ENCODE data around the gene GOLGA6L22.
"Not testable (repeated sequence)": the region's sequence is repeated elsewhere in the genome, so short reads cannot be mapped to it uniquely, and the experiment has no call there.

The GOLGA6L22 gene, protein sequence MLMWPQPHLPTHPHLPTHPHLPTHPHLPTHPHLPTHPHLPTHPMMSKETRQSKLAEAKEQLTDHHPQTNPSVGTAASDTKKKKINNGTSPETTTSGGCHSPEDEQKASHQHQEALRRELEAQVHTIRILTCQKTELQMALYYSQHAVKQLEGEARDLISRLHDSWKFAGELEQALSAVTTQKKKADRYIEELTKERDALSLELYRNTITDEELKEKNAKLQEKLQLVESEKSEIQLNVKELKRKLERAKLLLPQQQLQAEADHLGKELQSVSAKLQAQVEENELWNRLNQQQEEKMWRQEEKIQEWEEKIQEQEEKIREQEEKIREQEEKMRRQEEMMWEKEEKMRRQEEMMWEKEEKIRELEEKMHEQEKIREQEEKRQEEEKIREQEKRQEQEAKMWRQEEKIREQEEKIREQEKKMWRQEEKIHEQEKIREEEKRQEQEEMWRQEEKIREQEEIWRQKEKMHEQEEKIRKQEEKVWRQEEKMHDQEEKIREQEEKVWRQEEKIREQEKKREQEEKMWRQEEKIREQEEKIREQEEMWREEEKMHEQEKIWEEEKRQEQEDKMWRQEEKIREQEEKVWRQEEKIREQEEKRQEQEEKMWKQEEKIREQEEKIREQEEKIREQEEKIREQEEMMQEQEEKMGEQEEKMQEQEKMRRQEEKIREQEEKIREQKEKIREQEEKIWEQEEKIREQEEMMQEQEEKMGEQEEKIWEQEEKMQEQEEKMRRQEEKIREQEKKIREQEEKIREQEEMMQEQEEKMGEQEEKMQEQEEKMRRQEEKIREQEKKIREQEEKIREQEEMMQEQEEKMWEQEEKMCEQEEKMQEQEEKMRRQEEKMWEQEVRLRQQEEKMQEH

DNA sequence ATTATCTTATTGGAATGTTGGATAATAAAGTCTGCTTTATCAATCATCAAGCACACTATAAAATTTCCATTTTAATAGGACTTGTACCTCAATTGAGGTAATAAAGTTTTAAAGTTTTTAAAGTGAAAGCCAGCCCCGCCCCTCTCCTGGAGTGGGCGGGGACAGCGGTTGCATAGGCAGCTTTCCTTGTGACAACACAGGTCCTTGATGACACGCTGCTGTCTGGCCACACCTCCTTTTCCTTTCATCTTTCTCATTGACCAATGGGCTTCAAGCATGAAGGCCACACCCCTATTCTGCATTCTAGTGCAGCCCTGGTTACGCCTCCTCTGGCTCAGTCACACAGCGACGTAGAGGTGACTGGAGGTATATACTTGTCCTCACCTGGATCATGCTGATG is at the start of gene GOLGA6L22:
Gene GOLGA6L22, plus strand, starts transcription at position 301 of the 400 bp plus-strand sequence. Its CDS starts 91 bp downstream, at position 392.
- DNase-seq (ENCODE audit: low read depth, low spot score) = not testable (repeated sequence)

DNA sequence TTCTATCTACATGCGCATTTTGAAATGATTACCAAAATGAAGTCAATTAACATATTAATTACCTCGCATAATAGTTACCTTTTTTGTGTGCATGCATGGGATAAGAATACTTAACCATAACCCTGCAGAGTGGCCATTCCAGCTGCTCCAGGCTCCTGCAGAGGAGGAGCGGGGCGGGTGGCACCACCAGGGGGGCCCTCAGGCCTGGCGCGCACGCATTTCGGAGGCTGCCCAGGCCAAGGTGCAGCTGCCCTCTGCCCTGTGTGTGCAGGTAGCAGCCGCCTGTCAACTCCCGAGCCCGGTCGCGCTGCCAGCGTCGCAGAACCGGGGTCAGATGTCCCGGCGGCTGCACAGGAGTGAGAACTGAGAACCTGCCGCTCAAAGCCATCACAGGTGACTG is 41.4 kb upstream of the GOLGA6L22 start:
- DNase-seq (ENCODE audit: low read depth, low spot score) = not testable (repeated sequence)

DNA sequence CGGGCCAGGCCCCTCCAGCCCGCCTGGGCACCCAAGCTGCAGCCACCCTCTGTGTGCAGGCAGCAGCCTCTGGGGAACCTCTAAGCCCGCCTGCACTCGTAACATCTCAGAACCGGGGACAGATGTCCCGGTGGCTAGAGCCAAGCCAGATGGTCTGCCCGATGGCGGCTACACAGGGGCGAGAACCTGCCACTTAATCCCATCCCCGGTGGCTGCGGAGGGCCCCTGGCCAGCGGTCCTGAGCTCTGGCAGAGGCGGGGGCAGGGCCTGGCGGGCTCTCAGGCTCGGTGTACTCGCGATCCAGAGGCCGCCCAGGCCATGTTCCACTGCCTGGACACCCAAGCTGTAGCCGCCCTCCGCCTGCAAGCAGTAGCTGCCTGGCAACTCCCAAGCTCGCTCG is 40.9 kb upstream of the GOLGA6L22 start:
- not testable (repeated sequence) for DNase-seq (ENCODE audit: low read depth, low spot score)

DNA sequence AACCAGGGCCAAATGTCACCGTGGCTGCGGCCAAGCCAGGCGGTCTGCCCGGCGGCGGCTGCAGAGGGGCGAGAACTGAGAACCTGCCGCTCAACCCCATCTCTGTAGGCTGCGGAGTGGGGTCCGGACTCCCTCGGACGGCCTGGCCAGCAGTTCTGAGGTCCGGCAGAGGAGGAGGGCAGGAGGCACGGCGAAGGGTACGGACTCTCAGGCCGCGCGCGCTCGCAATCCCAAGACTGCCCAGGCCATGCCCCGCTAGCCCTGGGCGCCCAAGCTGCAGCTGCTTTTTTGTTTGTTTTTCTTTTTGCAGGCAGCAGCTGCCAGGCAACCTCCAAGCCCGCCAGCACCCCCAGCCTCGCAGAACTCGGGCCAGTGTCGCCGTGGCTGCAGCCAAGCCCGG is 40.5 kb upstream of the GOLGA6L22 start:
- DNase-seq (ENCODE audit: low read depth, low spot score) = not testable (repeated sequence)

DNA sequence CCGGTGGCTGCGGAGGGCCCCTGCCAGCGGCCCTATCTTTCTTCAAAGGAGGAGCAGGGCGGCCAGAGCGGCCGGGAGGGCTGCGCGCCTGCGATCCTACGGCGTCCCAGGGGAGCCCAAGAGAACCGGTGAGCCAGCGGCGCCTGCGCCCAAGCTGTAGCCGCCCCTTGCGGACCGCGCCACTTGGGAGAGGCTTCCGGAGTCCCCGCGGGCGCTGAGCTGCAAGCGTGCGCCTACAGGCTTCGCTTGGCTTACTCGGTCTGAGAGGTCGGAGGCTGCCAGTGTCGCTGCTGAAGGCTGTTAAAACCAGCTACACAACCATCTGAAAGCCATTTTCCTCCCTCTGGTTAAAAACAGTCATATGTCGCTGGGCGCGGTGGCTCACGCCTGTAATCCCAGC is 40.0 kb upstream of the GOLGA6L22 start:
- DNase-seq (ENCODE audit: low read depth, low spot score) = not testable (repeated sequence)

DNA sequence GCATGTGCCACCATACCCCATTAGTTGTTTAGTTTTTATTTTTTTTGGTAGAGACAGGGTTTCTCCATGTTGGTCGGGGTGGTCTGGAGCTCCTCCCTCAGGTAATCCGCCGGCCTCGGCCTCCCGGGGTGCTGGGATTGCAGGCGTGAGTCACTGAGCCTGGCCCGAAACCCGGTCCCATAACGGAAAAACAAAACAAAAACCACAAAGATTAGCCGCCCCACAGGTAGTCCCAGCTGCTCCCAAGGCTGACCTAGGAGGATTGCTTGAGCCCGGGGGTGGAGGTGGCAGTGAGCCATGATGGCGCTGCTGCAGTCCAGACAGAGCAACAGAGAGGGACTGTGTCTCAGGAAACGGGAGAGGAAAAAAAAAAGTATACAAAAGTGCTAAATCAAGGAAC is 38.4 kb upstream of the GOLGA6L22 start:
- DNase-seq (ENCODE audit: low read depth, low spot score) = not testable (repeated sequence)

DNA sequence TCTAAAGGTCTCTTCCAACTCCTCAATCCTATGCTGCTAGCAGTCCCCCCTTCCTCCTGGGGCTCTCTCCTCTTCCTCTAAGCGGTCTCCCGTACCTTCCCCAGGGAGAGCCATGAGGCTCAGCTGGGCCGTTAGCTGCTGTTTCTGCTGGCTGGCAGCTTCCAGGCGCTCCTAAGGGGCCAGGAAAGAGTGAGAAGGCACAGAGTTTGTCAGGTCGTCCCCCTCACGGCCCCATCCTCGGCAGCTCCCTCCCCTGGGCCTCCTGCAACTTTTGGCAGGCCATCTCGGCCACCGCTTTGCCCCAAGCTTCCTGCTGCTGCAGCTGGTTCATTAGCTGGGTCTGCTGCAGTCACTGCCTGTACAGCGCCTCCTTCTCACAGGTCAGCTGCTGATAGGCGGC is 29.3 kb upstream of the GOLGA6L22 start:
- DNase-seq (ENCODE audit: low read depth, low spot score) = not testable (repeated sequence)

DNA sequence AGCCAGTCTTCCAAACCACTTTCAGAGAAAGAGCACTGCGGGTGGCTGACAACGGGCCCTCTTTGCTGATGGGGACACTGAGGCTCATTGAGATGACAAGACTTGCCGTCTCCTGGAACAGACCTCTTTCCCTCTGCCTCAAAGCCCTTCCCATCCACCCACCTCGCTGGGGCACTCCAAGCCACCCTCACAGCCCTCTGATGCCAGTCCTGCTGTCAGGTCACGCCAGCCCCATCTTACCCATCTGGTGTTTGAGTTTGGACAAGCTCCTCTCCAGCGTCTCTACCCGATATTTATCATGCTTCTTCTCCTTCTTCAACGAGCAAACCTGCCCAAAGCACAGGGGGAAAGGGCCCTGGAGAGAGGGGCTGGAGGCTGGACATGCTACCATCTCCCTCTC is 27.0 kb upstream of the GOLGA6L22 start:
- DNase-seq (ENCODE audit: low read depth, low spot score) = not testable (repeated sequence)

DNA sequence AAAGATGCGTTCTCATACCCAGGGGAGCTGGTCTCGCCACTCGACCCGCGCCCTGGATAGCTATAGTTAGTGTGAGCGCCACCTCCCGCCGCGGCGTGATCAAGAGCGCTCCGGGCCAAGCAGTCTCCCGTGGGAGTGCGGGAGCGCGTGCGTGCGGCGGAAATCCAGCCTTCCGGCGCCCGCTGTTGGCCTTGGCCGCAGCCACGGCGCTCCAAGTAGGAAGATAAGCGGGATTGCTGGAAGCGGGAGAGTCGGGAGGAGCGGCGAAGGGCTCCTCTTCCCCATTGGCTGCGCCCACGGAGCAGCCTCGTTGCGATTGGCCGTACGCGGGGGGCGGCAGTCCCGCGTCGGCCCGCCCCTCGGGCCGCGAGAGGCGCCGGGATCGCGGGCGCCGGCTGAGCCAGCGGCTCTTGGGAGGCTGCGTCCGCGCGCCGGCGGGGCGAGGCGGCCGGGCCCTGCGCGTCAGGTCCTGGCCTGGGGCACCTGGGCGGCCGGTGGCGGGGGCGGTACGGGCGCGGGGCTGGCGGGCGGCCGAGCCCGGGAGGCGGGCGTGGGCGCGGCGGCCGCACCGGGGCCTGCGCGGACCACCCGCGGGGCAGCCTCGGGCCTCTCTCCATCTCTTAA is 35.9 kb downstream of the GOLGA6L22 start:
- DNase-seq (ENCODE audit: low read depth, low spot score) = peak; percentile 1

DNA sequence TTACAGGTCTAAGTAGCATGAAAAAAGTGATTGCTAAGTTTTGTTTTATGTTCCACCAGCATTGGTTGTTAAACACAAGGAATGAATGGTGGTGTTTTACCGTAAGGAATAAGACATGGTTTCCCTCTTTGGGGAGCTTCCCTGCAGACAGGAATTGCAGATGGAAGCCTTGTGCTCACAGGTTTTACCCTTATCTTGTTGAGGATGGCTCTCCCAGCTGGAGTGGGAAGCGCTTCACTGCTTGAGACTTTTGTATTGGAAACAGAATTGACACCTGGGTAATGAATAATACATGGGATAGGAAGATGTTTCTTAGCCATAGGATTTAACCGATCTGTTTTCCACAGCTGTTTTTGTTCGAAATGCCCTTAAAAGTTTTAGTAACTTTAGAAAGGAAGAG is 38.5 kb downstream of the GOLGA6L22 start:
- DNase-seq (ENCODE audit: low read depth, low spot score) = not testable (repeated sequence)

DNA sequence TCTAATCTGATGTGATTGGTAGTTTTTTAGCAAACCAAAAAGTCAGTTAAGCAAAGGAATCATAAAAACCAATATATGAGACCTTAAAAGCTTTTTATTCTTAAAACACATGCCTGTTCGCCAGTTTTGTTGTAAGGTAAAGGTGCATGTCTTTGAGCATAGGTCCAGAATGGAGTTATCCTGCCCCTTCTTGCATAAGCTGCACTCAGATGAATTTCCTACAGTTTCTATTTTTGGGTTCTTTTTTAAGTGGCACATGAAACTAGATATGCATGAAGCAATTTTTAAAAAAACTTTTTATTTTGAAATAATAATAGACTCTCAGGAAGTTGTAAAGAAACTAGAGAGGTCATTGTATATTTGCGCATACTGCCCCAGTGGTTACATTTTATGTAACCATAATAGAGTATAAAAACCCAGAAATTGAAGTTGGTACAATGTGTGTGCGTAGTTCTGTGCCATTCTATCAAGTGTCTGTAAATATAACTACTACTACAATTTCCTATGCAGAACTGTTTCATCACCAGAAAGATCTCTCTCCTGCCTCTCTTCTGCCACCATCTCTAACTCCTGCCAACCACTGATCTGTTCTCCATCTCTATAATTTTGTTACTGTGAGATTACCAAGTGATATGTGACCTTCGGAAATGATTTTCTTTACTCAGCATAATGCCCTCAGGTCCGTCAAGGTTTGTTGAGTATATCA is 39.7 kb downstream of the GOLGA6L22 start:
- DNase-seq (ENCODE audit: low read depth, low spot score) = not testable (repeated sequence)

DNA sequence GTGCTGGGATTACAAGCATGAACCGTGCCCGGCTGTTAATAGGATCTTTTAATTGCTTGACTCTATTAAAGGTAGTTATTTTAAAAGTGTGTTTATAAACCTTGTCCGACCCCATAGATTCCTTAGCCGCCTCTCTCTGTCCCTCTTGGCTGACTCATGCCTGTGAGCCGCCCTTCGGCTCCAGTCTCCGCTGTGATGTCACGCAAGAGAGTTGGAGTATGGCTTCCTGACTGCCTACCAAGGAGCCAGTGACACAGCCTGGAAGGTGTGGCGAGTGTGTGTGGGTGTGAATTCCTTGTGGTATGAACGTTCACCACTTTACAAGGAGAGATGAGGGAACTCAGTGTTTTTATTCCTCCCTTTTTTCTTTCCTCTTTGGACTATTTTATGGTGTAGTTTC is 43.6 kb downstream of the GOLGA6L22 start:
- DNase-seq (ENCODE audit: low read depth, low spot score) = not testable (repeated sequence)

DNA sequence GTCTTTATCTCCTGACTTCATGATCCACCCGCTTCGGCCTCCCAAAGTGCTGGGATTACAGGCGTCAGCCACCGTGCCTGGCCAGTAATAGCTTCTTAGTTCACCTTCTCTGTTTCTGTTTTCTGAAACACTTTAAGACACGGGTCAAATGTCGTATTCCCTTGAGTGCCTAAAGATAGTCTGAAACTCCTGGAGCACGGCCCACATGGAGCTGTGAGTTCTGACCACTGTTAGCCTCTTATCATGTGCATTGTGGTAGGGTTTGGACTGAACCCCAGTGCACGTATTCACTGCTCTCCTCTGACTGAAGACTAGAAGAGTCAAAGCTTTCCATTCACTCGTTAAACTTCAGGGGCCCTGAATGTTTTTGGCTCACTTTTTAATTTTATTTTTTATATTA is 48.3 kb downstream of the GOLGA6L22 start:
- DNase-seq (ENCODE audit: low read depth, low spot score) = not testable (repeated sequence)

DNA sequence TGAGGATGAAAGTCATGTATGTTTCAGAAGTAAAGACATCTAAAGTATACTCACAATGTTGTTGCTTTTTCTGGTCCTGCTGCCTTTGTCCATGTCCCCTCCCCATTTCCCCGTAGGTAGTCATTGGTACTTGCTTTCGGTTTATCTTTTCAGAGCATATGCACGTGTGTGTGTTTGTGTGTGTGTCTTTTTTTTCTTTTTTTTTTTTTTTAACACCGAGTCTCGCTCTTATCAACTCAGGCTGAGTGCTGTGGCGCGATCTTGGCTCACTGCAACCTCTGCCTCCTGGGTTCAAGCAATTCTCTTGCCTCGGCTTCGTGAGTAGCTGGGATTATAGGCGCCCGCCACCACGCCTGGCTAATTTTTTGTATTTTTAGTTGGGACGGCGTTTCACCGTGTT is 57.4 kb downstream of the GOLGA6L22 start:
- not testable (repeated sequence) for DNase-seq (ENCODE audit: low read depth, low spot score)
